ENCODE measurements around the gene MEGF6. TPM values are rescaled to one million over a fixed set of nuclear protein-coding genes. Genes with fewer than 3 reads are reported as not detected.
A peak's percentile ranks its signal among the peaks of the same experiment; 100 is the strongest.

The MEGF6 gene
- total and polyA plus RNA-seq, 9 of the 15 experiments (the other 6 are each of a cell fraction or from before 2014, with no cell fraction given), result 0.03 to 1.7 (median 0.24) TPM; not detected in 3

GRCh38 chr1:3453891-3454810 lies 157.2 kb downstream of the MEGF6 start, which contains the start of gene ARHGEF16 (continued):
- TF ChIP-seq BHLHE40 (IDR thresholded peaks at IDR 0.05; ENCODE audit: low read length) (peak; percentile 47; the same call in 1 of the 2 replicates), HDAC2 (IDR thresholded peaks at IDR 0.05) (peak; percentile 66; the same call in 1 of the 2 replicates), ZBTB1 (CRISPR knock-in tag; IDR thresholded peaks at IDR 0.05; ENCODE audit: borderline replicate concordance, low read depth) (peak; percentile 81; the same call in 1 of the 2 replicates), BRF2 (IDR thresholded peaks at IDR 0.05; ENCODE audit: borderline replicate concordance, insufficient read depth, insufficient read length) (no peak), CXXC5 (CRISPR knock-in tag; IDR thresholded peaks at IDR 0.05) (peak; percentile 89), RB1 (IDR thresholded peaks at IDR 0.05; ENCODE audit: low read depth) (peak; percentile 95), ATF7 (IDR thresholded peaks at IDR 0.05) (peak; percentile 28; the same call in 1 of the 2 replicates), TEAD1 (CRISPR knock-in tag; IDR thresholded peaks at IDR 0.05) (peak in 1 of 2 experiments; percentile 46; a peak in 1 of 4 replicates), ZFP36 (IDR thresholded peaks at IDR 0.05; ENCODE audit: low read depth, low read length, partially characterized antibody) (peak; percentile 99), PHF8 (IDR thresholded peaks at IDR 0.05; ENCODE audit: borderline replicate concordance, low read length) (peak; percentile 23; the same call in 1 of the 2 replicates), MTA3 (IDR thresholded peaks at IDR 0.05; ENCODE audit: borderline replicate concordance) (0 out of 2 replicates have a peak, but pooled peaks have one; percentile 39), SOX6 (IDR thresholded peaks at IDR 0.05) (0 out of 2 replicates have a peak, but pooled peaks have one; percentile 23), ZNF24 (IDR thresholded peaks at IDR 0.05) (peak; percentile 13; the same call in 1 of the 2 replicates), SMAD4 (CRISPR knock-in tag; conservative IDR thresholded peaks at IDR 0.05) (peak; percentile 83), ZNF764 (CRISPR knock-in tag; IDR thresholded peaks at IDR 0.05; ENCODE audit: low read depth) (peak; percentile 32; the same call in 1 of the 2 replicates), CTBP1 (IDR thresholded peaks at IDR 0.05; ENCODE audit: borderline replicate concordance) (peak; percentile 91), MAZ (CRISPR knock-in tag; conservative IDR thresholded peaks at IDR 0.05 in 1 of 2, IDR thresholded peaks at IDR 0.05 in 1 of 2) (peak; percentile 50 to 58), CREB1 (IDR thresholded peaks at IDR 0.05) (0 out of 2 replicates have a peak, but pooled peaks have one; percentile 22), CREB1 (CRISPR knock-in tag; IDR thresholded peaks at IDR 0.05) (peak; percentile 69), ZNF263 (CRISPR knock-in tag; IDR thresholded peaks at IDR 0.05; ENCODE audit: borderline replicate concordance) (peak; percentile 52; the same call in 1 of the 2 replicates), CREM (IDR thresholded peaks at IDR 0.05; ENCODE audit: low read depth) (peak; percentile 57; the same call in 1 of the 2 replicates), KDM5B (IDR thresholded peaks at IDR 0.05; ENCODE audit: insufficient replicate concordance, low read depth, low read length) (peak; percentile 32)
- TF ChIP-seq, protein P1, sequence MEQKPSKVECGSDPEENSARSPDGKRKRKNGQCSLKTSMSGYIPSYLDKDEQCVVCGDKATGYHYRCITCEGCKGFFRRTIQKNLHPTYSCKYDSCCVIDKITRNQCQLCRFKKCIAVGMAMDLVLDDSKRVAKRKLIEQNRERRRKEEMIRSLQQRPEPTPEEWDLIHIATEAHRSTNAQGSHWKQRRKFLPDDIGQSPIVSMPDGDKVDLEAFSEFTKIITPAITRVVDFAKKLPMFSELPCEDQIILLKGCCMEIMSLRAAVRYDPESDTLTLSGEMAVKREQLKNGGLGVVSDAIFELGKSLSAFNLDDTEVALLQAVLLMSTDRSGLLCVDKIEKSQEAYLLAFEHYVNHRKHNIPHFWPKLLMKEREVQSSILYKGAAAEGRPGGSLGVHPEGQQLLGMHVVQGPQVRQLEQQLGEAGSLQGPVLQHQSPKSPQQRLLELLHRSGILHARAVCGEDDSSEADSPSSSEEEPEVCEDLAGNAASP (IDR thresholded peaks at IDR 0.05), result no peak
- TF ChIP-seq, protein P2, sequence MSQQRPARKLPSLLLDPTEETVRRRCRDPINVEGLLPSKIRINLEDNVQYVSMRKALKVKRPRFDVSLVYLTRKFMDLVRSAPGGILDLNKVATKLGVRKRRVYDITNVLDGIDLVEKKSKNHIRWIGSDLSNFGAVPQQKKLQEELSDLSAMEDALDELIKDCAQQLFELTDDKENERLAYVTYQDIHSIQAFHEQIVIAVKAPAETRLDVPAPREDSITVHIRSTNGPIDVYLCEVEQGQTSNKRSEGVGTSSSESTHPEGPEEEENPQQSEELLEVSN (IDR thresholded peaks at IDR 0.05; ENCODE audit: borderline replicate concordance in 1 of 2, extremely low read depth in 1 of 2, insufficient read depth in 1 of 2, insufficient read length in 1 of 2, low read depth in 1 of 2, low read length in 1 of 2, poor library complexity in 1 of 2, severe bottlenecking in 1 of 2), result peak; percentile 93 to 99

All from K562 (cell line).